Activated CD4-positive, alpha-beta T cell treated with anti-CD3 and anti-CD28 coated beads, Interleukin-10, Interleukin-2, amounts not matched to agents 100 ng/mL and 50 ng/mL, durations not matched to agents 16 hours and 8 hours (primary cell): ENCODE data around the gene NR3C2.
"Not testable (repeated sequence)": the region's sequence is repeated elsewhere in the genome, so short reads cannot be mapped to it uniquely, and the experiment has no call there.

Experiments
- DNase-seq: peaks from one replicate; pipeline ENCODE4 v3.0.0-alpha.2; 2020

The NR3C2 gene

DNA sequence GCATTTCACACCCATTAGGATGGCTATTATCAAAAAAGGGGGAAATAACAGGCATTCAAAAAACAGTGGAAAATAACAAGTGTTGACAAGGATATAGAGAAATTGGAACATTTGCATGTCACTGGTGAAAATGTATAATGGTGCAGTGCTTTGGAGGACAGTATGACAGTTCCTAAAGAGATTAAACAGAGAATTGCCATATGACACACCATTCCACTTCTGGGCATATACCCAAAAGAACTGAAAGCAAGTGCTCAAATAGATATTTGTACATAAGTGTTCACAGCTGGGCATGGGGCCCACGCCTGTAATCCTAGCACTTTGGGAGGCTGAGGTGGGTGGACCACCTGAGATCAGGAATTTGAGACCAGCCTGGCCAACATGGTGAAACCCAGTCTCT, 348.1 kb downstream of the NR3C2 start:
- DNase-seq, result no peak

DNA sequence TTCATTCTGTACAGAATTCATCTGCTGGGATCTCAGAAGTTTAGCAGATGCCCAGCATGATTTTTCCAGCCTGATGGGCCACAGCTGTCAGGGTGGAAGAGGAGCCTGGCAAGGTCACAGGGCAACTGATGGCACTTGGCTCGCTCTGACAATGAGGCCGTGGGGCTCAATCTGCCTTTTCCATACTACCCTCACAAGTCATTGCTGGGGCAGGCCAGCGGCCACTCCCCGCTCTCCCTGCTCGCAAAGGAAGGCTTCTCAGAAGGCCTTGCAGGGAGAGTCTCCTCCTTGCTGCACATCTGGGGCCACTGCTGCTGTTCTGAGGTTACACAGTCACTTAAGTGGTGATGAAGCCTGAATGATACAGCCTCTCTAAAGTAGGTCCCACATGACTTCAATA, 349.1 kb downstream of the NR3C2 start:
- no peak for DNase-seq

DNA sequence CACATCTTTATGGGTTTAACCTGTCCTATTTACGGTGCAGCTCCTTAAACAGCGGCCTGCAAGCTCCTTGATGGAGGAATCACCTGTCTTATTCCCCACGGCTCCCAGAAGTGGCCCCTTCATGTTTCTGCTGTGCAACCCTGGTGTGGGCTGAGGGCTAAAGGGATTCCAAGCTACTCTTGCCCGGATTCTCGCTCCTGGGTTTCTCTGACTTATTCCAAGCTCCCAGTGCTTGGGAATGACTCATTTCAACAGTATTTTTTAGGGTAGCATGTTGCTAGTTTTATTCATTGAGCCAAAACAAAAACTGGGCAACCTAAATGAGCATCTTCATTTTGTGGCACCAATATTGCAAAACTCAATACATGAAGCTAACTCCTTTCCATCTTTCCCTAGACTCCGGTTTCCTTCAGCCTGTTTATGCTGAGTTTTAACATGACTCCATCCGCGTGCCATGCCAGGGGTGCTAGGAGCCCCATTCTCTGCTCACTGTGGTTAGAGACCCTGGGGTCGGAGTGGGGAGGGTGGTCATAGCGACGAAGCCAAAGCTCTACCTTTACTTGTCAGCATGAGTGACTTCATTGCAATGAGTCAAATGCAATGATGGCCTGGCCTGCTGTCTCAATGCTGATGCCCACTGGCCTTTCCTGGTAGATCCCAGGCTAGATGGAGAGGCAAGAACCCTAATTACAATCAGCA, 349.7 kb downstream of the NR3C2 start:
- DNase-seq, result no peak

DNA sequence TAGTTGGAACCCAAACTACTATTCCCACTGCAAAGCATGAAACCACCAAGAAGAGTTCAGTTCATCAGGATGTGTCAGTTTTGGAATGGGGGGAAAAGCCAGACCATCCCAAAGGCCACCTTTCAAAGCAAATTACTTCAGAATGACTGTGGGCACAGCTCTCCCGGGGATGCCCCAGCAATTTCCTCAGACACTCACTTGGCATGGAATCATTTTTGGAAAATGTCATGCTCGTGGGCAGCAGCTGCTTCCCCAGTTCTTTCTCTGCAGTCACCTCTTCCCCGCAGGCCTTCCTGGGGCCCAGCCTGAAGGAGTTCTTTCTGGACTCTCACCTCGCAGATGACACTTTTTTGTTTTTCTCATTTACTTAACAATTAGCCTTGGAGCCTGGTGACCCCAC, 350.3 kb downstream of the NR3C2 start:
- DNase-seq, result no peak

DNA sequence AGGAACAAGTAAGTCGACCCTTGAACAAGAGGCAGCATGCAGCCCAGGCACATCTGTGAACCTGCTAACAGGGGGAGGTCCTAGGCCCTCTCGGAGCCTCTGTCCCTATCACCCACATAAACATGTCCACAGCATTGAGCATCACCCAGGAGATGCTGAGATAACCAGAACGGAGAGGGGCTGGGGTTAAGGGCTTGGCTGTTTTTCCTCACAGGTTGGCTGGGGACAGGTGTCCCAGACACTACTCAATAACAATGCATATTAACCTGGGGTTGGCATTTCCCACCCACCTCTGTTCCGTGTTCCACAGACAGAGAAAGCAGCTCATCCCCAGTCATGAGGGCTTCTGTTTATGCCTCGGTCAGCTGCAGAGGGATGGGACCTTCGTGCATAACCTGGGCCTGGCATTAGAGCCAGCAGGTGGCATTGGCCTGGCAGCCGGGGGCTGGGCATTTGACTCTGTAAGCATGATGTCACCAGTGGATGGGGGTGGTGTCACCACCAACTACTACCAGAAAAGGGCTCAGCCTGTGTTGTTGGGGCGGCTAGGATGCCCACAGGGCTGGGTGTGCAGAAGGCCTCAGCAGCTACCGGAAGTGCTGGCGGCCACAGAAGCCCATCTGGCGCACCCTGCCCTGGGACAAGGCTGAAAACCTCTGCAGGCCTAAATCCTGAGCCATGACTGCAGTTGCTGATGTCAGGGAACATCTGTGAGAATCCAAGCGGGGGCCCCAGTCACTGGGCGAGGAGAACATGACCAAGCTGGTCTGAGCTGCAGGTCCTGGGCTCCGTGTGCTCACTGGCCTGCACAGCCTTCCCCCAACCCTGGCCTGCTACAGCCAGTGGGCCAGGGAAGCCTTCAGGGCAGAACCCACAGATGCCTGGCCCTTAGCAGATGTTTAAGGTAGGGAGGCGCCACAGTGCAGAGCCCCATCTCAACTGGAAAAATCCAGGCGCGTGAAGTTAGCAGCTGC, 351.4 kb downstream of the NR3C2 start:
- no peak for DNase-seq

DNA sequence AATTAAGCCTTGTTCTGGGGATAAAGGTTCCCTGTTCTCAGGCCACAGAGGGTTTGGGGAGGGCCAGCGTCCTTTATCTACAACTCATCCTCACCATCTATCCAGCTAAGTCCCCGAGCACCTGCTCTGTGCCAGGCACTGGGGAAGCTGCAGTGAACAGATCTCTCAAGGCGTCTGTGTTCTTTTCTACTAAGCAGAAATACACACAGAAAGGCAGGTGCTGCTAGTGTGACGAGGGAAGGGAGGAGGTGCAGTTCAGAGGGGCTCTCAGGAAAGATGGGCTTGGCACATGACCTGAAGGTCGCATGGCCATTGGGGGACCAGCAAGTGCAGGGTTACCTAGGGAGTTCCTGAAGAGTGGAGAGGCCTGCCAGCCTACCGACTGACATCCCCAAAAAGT, 352.2 kb downstream of the NR3C2 start:
- DNase-seq, result no peak

DNA sequence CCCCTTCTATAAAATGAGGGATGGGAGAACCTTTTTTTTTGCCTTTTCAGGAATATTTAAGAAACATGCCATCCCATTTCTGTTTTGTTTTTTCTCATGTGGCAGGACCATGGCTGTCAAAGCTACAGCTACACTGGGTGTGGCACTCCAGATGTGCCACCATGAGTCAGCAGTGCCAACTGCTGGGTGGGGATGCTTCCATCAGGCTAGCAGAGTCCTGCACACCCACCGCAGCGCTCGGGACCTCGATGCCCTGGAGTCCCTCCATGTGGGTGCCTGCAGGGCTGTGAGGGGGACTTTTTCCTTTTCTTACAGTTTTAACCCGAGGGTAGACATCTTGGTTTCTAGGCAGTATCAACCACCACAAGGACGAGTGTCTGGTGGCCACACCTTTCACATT, 352.6 kb downstream of the NR3C2 start:
- DNase-seq, result no peak

DNA sequence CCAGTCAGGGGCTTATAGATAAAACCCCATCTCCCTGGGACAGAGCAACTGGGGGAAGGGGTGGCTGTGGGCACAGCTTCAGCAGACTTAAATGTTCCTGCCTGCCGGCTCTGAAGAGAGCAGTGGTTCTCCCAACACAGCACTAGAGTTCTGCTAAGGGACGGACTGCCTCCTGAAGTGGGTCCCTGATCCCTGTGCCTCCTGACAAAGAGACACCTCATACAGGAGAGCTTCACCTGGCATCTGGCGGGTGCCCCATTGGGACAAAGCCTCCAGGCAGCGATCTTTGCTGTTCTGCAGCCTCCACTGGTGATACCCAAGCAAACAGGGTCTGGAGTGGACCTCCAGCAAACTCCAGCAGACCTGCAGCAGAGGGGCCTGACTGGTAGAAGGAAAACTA, 359.1 kb downstream of the NR3C2 start:
- not testable (repeated sequence) for DNase-seq

DNA sequence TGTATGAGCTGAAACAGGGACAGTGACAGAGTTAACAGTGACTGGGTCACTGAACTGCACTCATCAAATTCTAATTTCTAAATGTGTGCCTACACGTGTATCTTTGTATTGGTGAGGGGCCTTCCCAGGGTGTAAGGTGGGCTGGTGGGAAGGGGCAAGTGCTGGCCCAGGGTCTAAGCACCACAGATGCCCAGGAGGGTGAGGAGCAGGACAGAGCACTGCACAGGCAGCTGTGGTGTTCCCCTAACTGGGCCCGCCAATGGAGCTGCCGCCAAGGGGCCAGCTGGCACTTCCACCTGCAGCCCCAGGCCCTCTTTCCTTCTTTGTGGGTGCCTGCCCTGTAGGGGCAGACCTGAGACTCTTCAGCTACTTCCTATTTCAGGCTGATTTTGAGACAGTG, 360.5 kb downstream of the NR3C2 start:
- DNase-seq, result no peak

DNA sequence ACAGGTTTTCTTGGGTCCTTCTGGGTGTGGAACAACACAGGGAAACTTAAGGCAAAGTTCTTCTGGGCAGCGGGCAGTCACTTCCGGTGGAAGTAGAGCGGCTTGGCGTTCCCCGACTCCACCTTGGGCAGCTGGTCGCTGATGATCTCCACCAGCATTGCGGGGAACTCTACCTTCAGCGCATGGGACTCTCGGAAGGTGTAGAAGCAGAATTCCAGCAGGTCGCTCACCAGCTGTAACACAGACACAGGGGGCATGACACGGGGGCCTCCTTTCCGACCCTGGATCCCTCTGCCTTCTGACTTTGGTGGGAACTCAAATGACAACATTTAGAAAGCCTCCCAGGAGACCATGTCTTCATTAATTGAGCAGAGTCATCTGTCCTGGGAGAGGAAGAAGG, 360.9 kb downstream of the NR3C2 start:
- DNase-seq, result no peak

DNA sequence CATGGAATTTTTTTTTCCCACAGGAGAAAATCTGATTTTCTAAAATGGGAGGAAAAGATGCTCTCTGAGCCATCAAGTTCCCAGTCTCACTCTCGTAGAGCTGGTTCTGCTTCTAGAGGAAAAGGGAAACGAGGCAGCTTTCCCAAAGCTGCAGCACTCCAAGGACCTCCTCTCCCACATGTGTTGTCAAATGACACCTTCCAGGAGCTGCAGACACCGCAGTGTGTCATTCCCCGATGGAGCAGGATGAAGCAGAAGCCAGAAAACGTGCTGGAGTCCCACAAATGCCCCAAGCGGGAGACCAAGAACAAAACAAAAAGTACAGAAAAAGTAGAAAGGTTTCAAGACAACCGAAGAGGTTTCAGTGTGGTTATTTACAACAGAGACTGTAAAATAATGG, 362.3 kb downstream of the NR3C2 start:
- no peak for DNase-seq

DNA sequence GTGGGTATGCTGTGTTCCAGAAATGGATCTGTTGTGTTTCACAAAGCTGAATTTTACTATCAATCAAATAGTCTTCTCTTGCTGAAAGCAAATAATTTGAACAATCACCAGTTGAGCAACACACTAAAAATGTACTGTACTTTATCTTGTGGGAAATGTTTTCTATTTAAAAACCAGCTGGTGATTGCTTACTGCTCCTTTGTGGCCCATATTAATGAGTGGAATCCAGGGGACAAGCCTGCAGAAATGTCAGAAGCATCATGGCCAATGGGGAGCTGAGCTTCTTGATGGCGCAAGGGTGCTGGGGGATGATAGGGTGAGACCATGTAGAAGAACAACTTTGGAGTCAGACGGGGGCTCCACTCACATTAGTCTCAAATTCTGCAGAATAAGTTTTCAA, 364.2 kb downstream of the NR3C2 start:
- no peak for DNase-seq

DNA sequence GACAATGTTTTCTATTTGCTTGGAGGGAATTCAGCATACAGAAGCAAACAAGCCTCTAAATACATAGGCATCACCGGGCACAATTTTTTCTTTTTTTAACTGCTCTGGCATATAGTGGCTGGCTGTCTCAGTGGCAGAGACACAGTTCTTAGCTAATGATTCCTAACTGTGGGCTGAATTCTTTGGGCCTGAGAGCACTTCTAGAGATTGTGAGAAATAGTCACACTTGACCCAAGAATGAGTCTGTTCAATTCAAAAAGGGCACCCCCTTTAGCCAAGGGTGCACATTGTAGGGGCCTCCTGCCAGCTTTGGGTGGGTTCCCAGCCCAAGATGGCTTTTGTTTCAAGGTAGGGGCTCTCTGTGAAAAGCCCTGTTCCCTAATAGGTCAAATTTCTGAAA, 364.6 kb downstream of the NR3C2 start:
- DNase-seq, result no peak

DNA sequence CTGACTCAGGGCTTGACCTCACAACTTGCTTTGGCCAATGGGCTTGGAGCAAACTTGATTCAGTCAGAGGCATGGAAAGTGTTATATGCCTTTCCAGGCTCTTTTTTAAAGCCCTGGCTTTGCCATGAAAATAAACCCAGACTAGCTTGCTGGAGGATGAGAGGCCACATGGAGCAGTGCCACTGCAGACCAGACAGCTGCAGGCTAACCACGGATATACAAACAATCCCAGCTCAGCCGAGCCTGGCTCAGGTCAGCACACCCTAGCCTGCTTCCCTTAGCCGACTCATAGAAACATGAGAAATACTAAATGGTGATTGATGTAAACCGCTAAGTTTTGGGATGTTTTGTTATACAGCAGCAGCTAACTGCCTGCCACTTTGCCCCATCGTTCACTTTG, 365.2 kb downstream of the NR3C2 start:
- no peak for DNase-seq

DNA sequence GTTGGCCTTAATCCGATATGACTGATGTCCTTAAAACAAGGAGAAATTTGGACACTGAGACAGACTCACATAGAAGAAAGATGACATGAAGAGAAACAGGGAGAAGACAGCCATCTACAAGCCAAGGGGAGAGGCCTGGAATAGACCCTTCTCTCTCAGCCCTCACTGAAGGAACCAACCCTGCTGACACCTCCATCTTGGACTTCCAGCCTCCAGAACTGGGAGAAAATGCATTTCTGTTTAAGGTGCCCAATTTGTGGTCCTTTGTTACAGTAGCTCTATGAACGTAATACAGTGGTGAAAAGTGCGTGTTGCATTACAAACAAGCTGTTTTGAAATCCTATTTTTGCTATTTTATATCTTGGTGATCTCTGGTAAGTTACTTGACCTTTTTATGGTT, 366.8 kb downstream of the NR3C2 start:
- DNase-seq, result no peak

DNA sequence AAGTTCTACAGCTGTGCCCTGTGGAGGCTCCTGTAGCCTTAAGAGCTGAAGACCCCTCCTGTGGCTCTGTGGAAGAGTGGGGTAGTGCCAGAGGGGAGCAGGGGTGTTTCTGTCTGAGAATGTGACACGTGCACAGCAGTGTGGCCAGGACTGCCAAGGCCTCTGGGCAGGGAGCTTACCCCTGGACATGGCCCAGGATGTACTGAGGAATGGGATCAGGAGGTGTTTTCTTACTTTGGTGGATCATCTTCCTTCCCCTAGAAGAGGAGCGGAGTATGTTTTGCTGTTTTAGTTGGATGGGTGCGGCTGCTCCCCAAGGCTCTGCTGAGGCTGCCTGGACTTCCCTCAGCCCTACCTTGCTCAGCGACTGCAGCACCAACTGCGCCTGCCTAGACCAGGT, 367.8 kb downstream of the NR3C2 start:
- DNase-seq, result no peak

DNA sequence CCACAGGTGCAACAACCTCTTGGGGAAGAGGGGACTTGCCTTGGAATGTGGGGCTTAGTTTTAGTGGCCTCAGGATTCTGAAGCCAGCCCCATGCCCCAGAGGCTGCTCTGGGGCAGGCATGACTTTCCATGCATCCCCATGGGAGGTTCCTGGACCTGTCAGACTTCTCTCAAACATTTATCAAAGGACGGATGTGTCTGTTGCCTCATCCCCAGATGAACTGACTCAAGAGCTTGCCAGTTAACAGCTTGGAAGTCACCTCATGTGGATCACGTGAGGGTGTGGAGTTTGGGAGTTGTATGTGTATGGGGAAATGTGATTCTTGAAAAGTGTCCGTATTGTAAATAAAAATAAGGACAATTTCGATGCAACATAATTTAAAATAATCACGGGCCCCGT, 368.9 kb downstream of the NR3C2 start:
- DNase-seq, result no peak

DNA sequence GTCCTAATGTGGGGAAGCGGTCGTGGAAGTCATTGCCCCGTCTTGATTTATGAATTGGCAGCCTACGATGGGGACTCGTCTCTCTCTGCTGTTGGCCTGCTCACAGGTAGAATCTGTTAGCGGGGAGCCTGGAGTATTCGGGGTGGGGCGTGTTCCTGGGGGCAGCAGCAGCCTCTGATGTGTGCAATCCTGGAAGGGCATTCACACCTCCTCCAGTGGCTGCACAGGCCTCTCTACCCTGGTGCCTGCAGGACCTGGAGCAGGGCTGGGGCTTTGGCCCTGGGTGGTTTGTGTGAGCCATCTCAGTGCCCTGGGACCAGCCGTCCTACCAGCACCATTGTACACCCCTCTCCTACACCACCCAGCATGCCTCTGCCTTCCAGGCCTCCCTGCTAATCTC, 369.4 kb downstream of the NR3C2 start:
- DNase-seq, result no peak

DNA sequence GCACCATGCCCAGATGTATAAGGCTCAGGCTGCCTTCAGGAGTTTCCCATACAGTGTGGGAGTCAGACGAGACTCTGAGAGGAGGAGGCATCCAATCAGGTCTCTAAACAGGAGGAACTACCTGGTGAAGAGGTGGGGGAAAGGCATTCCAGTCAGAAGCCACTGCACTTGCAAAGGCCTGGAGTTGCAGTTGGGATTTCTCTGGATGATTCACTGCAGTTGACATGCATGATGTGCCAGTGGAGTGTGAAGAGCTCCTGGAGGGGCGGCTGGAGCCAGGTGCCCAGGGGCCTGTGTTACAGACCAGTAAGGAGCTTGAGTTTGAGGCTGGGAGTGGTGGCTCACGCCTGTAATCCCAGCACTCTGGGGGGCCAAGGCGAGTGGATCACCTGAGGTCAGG, 371.2 kb downstream of the NR3C2 start:
- no peak for DNase-seq

DNA sequence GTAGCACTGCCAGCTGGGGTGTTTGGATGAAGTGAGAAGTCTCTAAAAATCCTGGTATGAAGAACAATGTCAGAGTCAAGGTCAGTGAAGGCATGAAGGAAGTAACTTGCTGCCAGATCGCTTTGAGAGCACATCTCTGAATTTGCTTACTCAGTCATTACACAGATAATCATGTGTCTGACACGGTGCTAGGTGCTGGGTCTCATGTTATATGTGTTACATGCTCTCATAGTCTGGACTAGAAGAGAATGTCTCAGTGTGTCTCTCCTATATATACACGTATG, 372.4 kb downstream of the NR3C2 start:
- DNase-seq, result no peak

DNA sequence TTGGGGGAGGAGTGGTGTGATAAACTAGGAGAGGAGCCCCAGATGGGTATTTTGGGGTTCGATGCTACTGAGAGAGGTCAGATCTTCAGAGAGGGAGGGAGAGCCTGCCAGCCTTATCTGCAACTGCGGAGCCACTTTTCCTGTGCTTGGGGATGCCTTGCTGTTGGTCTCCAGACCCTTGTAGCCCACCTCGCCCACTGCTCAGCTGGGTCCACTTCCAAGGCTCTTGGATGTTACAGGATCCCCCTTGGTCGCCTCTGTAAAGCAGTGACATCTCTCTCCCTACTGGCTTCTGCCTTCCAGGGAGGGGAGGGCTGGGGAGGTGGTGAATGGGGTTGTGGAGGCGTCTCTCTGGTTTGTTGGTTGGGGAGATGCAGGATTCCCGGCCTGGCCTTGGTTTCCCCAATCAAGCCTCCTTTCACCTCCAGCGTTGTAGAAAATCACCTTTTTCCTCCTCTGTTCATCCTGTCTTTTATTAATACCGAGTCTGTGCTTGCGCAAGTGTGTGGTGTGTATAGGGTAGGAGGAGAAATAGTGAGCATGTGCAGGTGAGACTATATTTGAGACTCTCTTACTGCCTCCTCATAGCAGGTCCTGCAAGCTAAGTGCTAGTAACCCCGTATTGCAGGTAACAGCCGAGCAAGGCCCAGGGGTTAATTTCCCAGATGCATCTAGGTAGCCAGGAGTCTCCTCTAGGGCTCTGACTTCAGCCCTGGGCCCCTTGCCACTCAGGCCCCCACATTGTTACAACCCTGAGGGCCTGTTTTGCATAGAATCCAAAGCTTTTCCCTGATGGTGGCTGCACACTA, 372.9 kb downstream of the NR3C2 start:
- DNase-seq, result no peak

DNA sequence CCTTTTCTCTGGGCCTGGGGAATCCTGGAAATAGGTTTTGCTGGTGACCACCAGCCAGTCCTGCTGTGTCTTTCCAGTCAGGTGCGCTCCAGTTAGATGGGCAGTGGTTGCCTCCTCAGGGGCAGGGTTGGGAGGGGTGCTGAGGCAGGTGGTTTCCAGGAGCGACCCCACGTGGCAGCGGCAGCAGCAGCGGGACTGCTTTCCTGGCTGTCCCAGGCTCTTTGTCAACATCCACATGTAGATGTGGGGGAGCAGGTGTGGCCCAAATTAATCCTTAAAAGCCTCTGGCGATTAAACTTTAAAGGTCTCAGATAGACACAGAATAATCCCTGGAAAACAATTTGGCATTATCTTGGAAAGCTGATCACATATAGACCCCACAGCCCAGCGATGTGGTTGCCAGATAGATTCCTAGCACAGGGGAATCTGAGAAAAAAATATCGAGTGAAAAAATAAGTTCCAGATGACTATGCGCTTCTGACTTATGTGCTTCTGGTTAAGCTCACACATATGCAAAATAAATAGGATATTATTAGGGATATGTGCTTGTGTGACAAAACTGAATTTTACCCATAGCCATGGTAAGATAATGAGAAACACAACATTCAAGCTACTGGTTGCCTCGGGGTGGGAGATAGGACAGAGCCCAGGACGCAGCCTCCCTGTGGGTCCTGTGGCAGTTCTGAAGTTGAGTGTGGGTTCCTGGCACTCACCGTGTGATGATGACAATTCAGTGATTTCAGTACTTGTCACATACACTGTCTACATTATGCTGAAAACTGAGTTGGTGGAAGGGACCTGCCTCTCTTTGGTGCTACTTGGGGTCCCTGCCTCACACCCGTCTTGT, 373.9 kb downstream of the NR3C2 start:
- DNase-seq, result no peak
